IMR-90 (cell line): ENCODE results near the gene ZNF211. TPM values are rescaled to one million over a fixed set of nuclear protein-coding genes. Genes with fewer than 3 reads are reported as not detected.
A peak's percentile ranks its signal among the peaks of the same experiment; 100 is the strongest.

Source experiments
- ATAC-seq: fragments of 200-7000 bp; cut with Tn5 transposase; 2 replicates; pipeline ENCODE4 v1.9.1; 2020; ENCODE audit warnings: low read depth, mild to moderate bottlenecking, moderate library complexity
- BruUV-seq: library from RNA; stranded (reverse); fragments of 400-500 nt; replicated peaks from 2 replicates; lab custom pipeline; 2021; lab: Mats Ljungman, UMichigan
- CTCF ChIA-PET: fragments of 300-600 bp; formaldehyde crosslinking; extraction: SDS; loops from one replicate; lab custom pipeline; 2021; ENCODE audit warnings: antibody characterized with exemption; lab: Yijun Ruan, JAX
- POLR2A ChIA-PET: fragments of 300-600 bp; sonication (Branson Sonifier 250); formaldehyde crosslinking; loops from one replicate; lab custom pipeline; 2022; ENCODE audit warnings: antibody characterized with exemption; ENCODE audit not compliant: unreplicated experiment; lab: Charles Lee
- DNase-seq: peaks from one replicate; pipeline ENCODE4 v3.0.0; 2013
- H2AFZ ChIP-seq: replicated peaks from 2 replicates; pipeline ENCODE3; 2013; ENCODE audit warnings: low read length, mild to moderate bottlenecking; ENCODE audit not compliant: poor library complexity
- H2AK5ac ChIP-seq: 2 replicates; pipeline ENCODE4 v1.6.1; 2013; ENCODE audit warnings: low read depth, low read length, inconsistent platforms
- H2AK9ac ChIP-seq: replicated peaks from 2 replicates; pipeline ENCODE3; 2013; ENCODE audit warnings: mild to moderate bottlenecking, low read depth, low read length, moderate library complexity; ENCODE audit not compliant: poor library complexity
- H2BK120ac ChIP-seq: 2 replicates; pipeline ENCODE4 v1.6.1; 2013; ENCODE audit warnings: low read depth, low read length, inconsistent platforms
- H2BK15ac ChIP-seq: 3 replicates; pipeline ENCODE4 v1.6.1; 2013; ENCODE audit warnings: low read depth, low read length, inconsistent platforms
- H2BK20ac ChIP-seq: 2 replicates; pipeline ENCODE4 v1.6.1; 2013; ENCODE audit warnings: low read depth, mild to moderate bottlenecking, inconsistent platforms, low read length, moderate library complexity
- H2BK5ac ChIP-seq: 2 replicates; pipeline ENCODE4 v1.6.1; 2013; ENCODE audit warnings: mild to moderate bottlenecking, low read depth, low read length, inconsistent platforms; ENCODE audit not compliant: poor library complexity, severe bottlenecking
- H3K14ac ChIP-seq: replicated peaks from 2 replicates; pipeline ENCODE4 v1.6.1; 2013; ENCODE audit warnings: low read depth, low read length, inconsistent platforms
- H3K18ac ChIP-seq: 2 replicates; pipeline ENCODE4 v1.6.1; 2013; ENCODE audit warnings: low read depth, low read length, control low read depth
- H3K23ac ChIP-seq: 2 replicates; pipeline ENCODE4 v1.6.1; 2013; ENCODE audit warnings: low read depth, low read length, inconsistent platforms
- H3K27ac ChIP-seq: 2 replicates; pipeline ENCODE4 v1.5.1; 2013; ENCODE audit warnings: mild to moderate bottlenecking, control low read depth, low read length; ENCODE audit not compliant: insufficient read depth
- H3K27me3 ChIP-seq: 2 replicates; pipeline ENCODE4 v1.6.1; 2013; ENCODE audit warnings: low read length; ENCODE audit not compliant: control insufficient read depth, insufficient read depth
- H3K36me3 ChIP-seq: 2 replicates; pipeline ENCODE4 v1.6.1; 2013; ENCODE audit warnings: low read length, mixed read lengths; ENCODE audit not compliant: control insufficient read depth, insufficient read depth
- H3K4ac ChIP-seq: 2 replicates; pipeline ENCODE4 v1.6.1; 2013; ENCODE audit warnings: low read depth, low read length, inconsistent platforms
- H3K4me1 ChIP-seq: 2 replicates; pipeline ENCODE4 v1.6.1; 2013; ENCODE audit warnings: low read length, mixed read lengths; ENCODE audit not compliant: control insufficient read depth, insufficient read depth
- H3K4me2 ChIP-seq: 2 replicates; pipeline ENCODE4 v1.6.1; 2013; ENCODE audit warnings: low read depth, mild to moderate bottlenecking, control low read depth, low read length, moderate library complexity
- H3K4me3 ChIP-seq: 2 replicates; pipeline ENCODE4 v1.5.1; 2013; ENCODE audit warnings: low read depth, mild to moderate bottlenecking, control low read depth, low read length, moderate library complexity; ENCODE audit not compliant: insufficient read depth
- H3K56ac ChIP-seq: 2 replicates; pipeline ENCODE4 v1.6.1; 2013; ENCODE audit warnings: low read length, inconsistent platforms; ENCODE audit not compliant: insufficient read depth; ENCODE audit errors: extremely low read depth
- H3K79me1 ChIP-seq, 2 experiments: 2 replicates each; pipeline ENCODE4 v1.6.1; 2013; ENCODE audit warnings: low read length in 2 of 2, inconsistent platforms in 1 of 2, low read depth in 1 of 2
- H3K9ac ChIP-seq: 2 replicates; pipeline ENCODE4 v1.6.1; 2013; ENCODE audit warnings: low read depth, low read length, control low read depth
- H3K9me1 ChIP-seq: 2 replicates; pipeline ENCODE4 v1.6.1; 2013; ENCODE audit warnings: low read length, inconsistent platforms; ENCODE audit not compliant: insufficient read depth
- H3K9me3 ChIP-seq: 2 replicates; pipeline ENCODE4 v1.6.1; 2013; ENCODE audit warnings: low read length; ENCODE audit not compliant: control insufficient read depth, insufficient read depth
- H4K20me1 ChIP-seq: 2 replicates; pipeline ENCODE4 v1.6.1; 2013; ENCODE audit warnings: low read length, inconsistent platforms; ENCODE audit not compliant: insufficient read depth
- H4K5ac ChIP-seq: 2 replicates; pipeline ENCODE4 v1.6.1; 2013; ENCODE audit warnings: mild to moderate bottlenecking, low read depth, low read length, control low read depth
- H4K8ac ChIP-seq, 2 experiments: 2 replicates each; pipeline ENCODE4 v1.6.1; 2013; ENCODE audit warnings: low read depth in 2 of 2, low read length in 2 of 2, control low read depth in 1 of 2, inconsistent platforms in 1 of 2
- H4K91ac ChIP-seq: 2 replicates; pipeline ENCODE4 v1.6.1; 2013; ENCODE audit warnings: low read depth, low read length, inconsistent platforms; ENCODE audit not compliant: insufficient read depth
- BHLHE40 ChIP-seq: fragments of 150-350 bp; IDR thresholded peaks from 2 replicates; pipeline ENCODE4 v1.6.1; 2016; ENCODE audit warnings: mild to moderate bottlenecking, low read depth, low read length
- CEBPB ChIP-seq: IDR thresholded peaks from 2 replicates; pipeline ENCODE4 v1.6.1; 2012; ENCODE audit warnings: low read depth, low read length, improper control_type of control experiment
- CHD1 ChIP-seq: IDR thresholded peaks from 2 replicates; pipeline ENCODE4 v1.6.1; 2012; ENCODE audit warnings: low read depth, low read length, improper control_type of control experiment
- FOS ChIP-seq: fragments of 150-350 bp; IDR thresholded peaks from 2 replicates; pipeline ENCODE4 v1.6.1; 2016; ENCODE audit warnings: low read depth, low read length
- MAFK ChIP-seq: IDR thresholded peaks from 2 replicates; pipeline ENCODE4 v1.6.1; 2012; ENCODE audit warnings: low read depth, low read length, improper control_type of control experiment
- MAZ ChIP-seq: IDR thresholded peaks from 2 replicates; pipeline ENCODE4 v1.6.1; 2012; ENCODE audit warnings: low read depth, mild to moderate bottlenecking, low read length, improper control_type of control experiment, moderate library complexity, borderline replicate concordance
- MXI1 ChIP-seq: IDR thresholded peaks from 2 replicates; pipeline ENCODE4 v1.6.1; 2012; ENCODE audit warnings: low read depth, mild to moderate bottlenecking, low read length, moderate library complexity, borderline replicate concordance
- NFE2L2 ChIP-seq: fragments of 150-350 bp; IDR thresholded peaks from 2 replicates; pipeline ENCODE4 v1.6.1; 2016; ENCODE audit warnings: low read depth, mild to moderate bottlenecking, low read length
- POLR2A ChIP-seq: IDR thresholded peaks from 2 replicates; pipeline ENCODE4 v1.6.1; 2012; ENCODE audit warnings: mild to moderate bottlenecking, low read depth, low read length
- RAD21 ChIP-seq: IDR thresholded peaks from 2 replicates; pipeline ENCODE4 v1.6.1; 2012; ENCODE audit warnings: low read length, improper control_type of control experiment
- RCOR1 ChIP-seq: IDR thresholded peaks from 2 replicates; pipeline ENCODE4 v1.6.1; 2012; ENCODE audit warnings: mild to moderate bottlenecking, low read length, improper control_type of control experiment; ENCODE audit not compliant: insufficient replicate concordance
- RFX5 ChIP-seq: IDR thresholded peaks from 2 replicates; pipeline ENCODE4 v1.8.0; 2012; ENCODE audit warnings: low read depth, mild to moderate bottlenecking, low read length, moderate library complexity
- SMC3 ChIP-seq: fragments of 150-350 bp; IDR thresholded peaks from 2 replicates; pipeline ENCODE4 v1.6.1; 2016; ENCODE audit warnings: low read depth, mild to moderate bottlenecking, antibody characterized with exemption, low read length, moderate library complexity
- WGBS, 2 experiments: methylation state at CpG; one replicate each; pipeline versions ENCODE4 v1.1.5 to v1.1.7; 2013; ENCODE audit warnings: missing lambda C conversion rate in 2 of 2; ENCODE audit not compliant: insufficient read length in 1 of 2; ENCODE audit errors: extremely low coverage in 2 of 2; 5-methylcytosine and 5-hydroxymethylcytosine counted together
- dilution Hi-C: fragments of 300-500 bp; cut with HindIII; formaldehyde crosslinking; loops from one replicate; pipeline ENCODE4 v1.14.3; 2018; ENCODE audit warnings: low sequenced_read_pairs; ENCODE audit not compliant: unreplicated experiment
- in situ Hi-C: fragments of 300-500 bp; cut with MboI; formaldehyde crosslinking; loops from 3 replicates; pipeline ENCODE4 v1.14.3; 2019; ENCODE audit warnings: low sequenced_read_pairs, inconsistent platforms, mixed read lengths
- intact Hi-C: fragments of 100-400 bp; cut with micrococcal nuclease; formaldehyde crosslinking; loops from 2 replicates; pipeline ENCODE4 v1.10.0; 2022
- polyA plus RNA-seq, 3 experiments: library from polyadenylated mRNA; depleted of rRNA; stranded (reverse); fragments of >200 nt; gene quantifications; 2 replicates each; pipeline ENCODE4 v1.2.3, GENCODE V29; 2012; ENCODE audit warnings: low replicate concordance in 1 of 3
- total RNA-seq: library from RNA; depleted of rRNA; stranded (reverse); fragments of >200 nt; gene quantifications from 2 replicates; pipeline ENCODE4 v1.2.3, GENCODE V29; 2012
- TF ChIP-seq, protein P1 (sequence below): conservative IDR thresholded peaks from 2 replicates; pipeline ENCODE4 v1.5.1; 2012; ENCODE audit warnings: mild to moderate bottlenecking, low read depth, low read length, improper control_type of control experiment
- TF ChIP-seq, protein P2 (sequence below): fragments of 150-350 bp; IDR thresholded peaks from 2 replicates; pipeline ENCODE4 v1.6.1; 2016; ENCODE audit warnings: low read depth, mild to moderate bottlenecking, low read length, moderate library complexity, borderline replicate concordance
- TF ChIP-seq, protein P3 (sequence below): fragments of 150-350 bp; IDR thresholded peaks from 2 replicates; pipeline ENCODE4 v1.6.1; 2017; ENCODE audit warnings: mild to moderate bottlenecking, antibody characterized with exemption, low read length, low read depth

ZNF211 gene
- total and polyA plus RNA-seq, 2 of the 4 experiments (the other 2 are of a cell fraction) = 8.7 to 13.1 TPM

DNA sequence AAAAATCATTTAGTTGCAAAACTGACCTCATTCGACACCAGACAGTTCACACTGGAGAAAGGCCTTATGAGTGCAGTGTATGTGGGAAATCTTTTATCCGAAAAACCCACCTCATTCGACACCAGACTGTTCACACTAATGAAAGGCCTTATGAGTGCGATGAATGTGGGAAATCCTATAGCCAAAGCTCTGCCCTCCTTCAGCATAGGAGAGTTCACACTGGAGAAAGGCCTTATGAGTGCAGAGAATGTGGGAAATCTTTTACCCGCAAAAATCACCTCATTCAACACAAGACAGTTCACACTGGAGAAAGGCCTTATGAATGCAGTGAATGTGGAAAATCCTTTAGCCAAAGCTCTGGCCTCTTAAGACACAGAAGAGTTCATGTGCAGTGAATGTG, 26.0 kb upstream of the ZNF211 start:
- H3K18ac ChIP-seq = no peak overlapping the region
- dilution Hi-C loops (no loop called here), in situ Hi-C loops (no loop called here), intact Hi-C loops (no loop called here)
- TF ChIP-seq MXI1 (no peak), RCOR1 (no peak), MAFK (no peak), CHD1 (no peak), CEBPB (no peak), RFX5 (no peak), BHLHE40 (no peak), NFE2L2 (no peak), SMC3 (no peak), MAZ (no peak), FOS (no peak), RAD21 (no peak), POLR2A (no peak)
- TF ChIP-seq, protein P1, sequence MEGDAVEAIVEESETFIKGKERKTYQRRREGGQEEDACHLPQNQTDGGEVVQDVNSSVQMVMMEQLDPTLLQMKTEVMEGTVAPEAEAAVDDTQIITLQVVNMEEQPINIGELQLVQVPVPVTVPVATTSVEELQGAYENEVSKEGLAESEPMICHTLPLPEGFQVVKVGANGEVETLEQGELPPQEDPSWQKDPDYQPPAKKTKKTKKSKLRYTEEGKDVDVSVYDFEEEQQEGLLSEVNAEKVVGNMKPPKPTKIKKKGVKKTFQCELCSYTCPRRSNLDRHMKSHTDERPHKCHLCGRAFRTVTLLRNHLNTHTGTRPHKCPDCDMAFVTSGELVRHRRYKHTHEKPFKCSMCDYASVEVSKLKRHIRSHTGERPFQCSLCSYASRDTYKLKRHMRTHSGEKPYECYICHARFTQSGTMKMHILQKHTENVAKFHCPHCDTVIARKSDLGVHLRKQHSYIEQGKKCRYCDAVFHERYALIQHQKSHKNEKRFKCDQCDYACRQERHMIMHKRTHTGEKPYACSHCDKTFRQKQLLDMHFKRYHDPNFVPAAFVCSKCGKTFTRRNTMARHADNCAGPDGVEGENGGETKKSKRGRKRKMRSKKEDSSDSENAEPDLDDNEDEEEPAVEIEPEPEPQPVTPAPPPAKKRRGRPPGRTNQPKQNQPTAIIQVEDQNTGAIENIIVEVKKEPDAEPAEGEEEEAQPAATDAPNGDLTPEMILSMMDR = no peak
- TF ChIP-seq, protein P2, sequence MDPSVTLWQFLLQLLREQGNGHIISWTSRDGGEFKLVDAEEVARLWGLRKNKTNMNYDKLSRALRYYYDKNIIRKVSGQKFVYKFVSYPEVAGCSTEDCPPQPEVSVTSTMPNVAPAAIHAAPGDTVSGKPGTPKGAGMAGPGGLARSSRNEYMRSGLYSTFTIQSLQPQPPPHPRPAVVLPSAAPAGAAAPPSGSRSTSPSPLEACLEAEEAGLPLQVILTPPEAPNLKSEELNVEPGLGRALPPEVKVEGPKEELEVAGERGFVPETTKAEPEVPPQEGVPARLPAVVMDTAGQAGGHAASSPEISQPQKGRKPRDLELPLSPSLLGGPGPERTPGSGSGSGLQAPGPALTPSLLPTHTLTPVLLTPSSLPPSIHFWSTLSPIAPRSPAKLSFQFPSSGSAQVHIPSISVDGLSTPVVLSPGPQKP = no peak
- TF ChIP-seq, protein P3, sequence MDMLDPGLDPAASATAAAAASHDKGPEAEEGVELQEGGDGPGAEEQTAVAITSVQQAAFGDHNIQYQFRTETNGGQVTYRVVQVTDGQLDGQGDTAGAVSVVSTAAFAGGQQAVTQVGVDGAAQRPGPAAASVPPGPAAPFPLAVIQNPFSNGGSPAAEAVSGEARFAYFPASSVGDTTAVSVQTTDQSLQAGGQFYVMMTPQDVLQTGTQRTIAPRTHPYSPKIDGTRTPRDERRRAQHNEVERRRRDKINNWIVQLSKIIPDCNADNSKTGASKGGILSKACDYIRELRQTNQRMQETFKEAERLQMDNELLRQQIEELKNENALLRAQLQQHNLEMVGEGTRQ = no peak
- no peak overlapping the region for H2AK9ac ChIP-seq
- peaks cover 18% of the 10 kb centered on the region for H3K9me3 ChIP-seq
- no peak overlapping the region for H2BK120ac ChIP-seq
- H3K4ac ChIP-seq = no peak overlapping the region
- H4K20me1 ChIP-seq = no peaks in the 10 kb centered on the region
- no peaks in the 10 kb centered on the region for H3K4me1 ChIP-seq
- H4K8ac ChIP-seq = no peak overlapping the region
- no peak for DNase-seq
- no peak overlapping the region for H4K5ac ChIP-seq
- H3K9ac ChIP-seq = no peak overlapping the region
- no peak overlapping the region for H3K14ac ChIP-seq
- no CpG with 5 or more reads among the region's 5 CpGs for WGBS, 2 experiments
- H3K9me1 ChIP-seq = no peaks in the 10 kb centered on the region
- H3K4me3 ChIP-seq = no peak overlapping the region
- peaks cover 21% of the 10 kb centered on the region for H3K36me3 ChIP-seq
- H2BK20ac ChIP-seq = no peak overlapping the region
- no peak overlapping the region for H3K4me2 ChIP-seq
- no peak overlapping the region for H3K23ac ChIP-seq
- H3K56ac ChIP-seq = no peak overlapping the region
- CTCF ChIA-PET = no interaction called here
- H2AK5ac ChIP-seq = no peak overlapping the region
- H2BK5ac ChIP-seq = no peak overlapping the region
- POLR2A ChIA-PET = no interaction called here
- H3K79me1 ChIP-seq = peaks cover 0 to 5% of the 10 kb centered on the region in 2 experiments; a peak in 2 of 4 replicates
- H2BK15ac ChIP-seq = no peak overlapping the region
- ATAC-seq = no peak
- no peaks in the 10 kb centered on the region for H3K27me3 ChIP-seq
- H4K91ac ChIP-seq = no peak overlapping the region
- TSS peak; percentile 47 for BruUV-seq
- no peak overlapping the region for H3K27ac ChIP-seq
- no peak overlapping the region for H2AFZ ChIP-seq
